Activated CD8-positive, alpha-beta T cell treated with anti-CD3 and anti-CD28 coated beads for 36 hours (primary cell): Measurements from ENCODE around the gene SPECC1L. TPM values are rescaled to one million over a fixed set of nuclear protein-coding genes. Genes with fewer than 3 reads are reported as not detected.

Experiments used
- ATAC-seq: fragments of 200-7000 bp; cut with Tn5 transposase; one replicate; pipeline ENCODE4 v1.10.0; 2021; ENCODE audit warnings: mild to moderate bottlenecking, moderate library complexity
- CTCF ChIA-PET: fragments of 350-600 bp; sonication (Branson Sonifier 250); formaldehyde crosslinking; loops from one replicate; lab custom pipeline; 2021; ENCODE audit warnings: antibody characterized with exemption; lab: Charles Lee
- POLR2A ChIA-PET: fragments of 350-600 bp; sonication (Branson Sonifier 250); formaldehyde crosslinking; loops from one replicate; lab custom pipeline; 2021; ENCODE audit warnings: antibody characterized with exemption; lab: Charles Lee
- DNase-seq: peaks from one replicate; pipeline ENCODE4 v3.0.0-alpha.2; 2020
- H3K27ac Mint-ChIP-seq: one replicate; pipeline ENCODE4 v1.8.0; 2021; ENCODE audit warnings: mild to moderate bottlenecking, mixed read lengths
- H3K27me3 Mint-ChIP-seq: one replicate; pipeline ENCODE4 v1.8.0; 2021; ENCODE audit warnings: mixed read lengths
- H3K36me3 Mint-ChIP-seq: one replicate; pipeline ENCODE4 v1.8.0; 2021; ENCODE audit warnings: low read depth, mixed read lengths
- H3K4me1 Mint-ChIP-seq: one replicate; pipeline ENCODE4 v1.8.0; 2021; ENCODE audit warnings: low read depth, mixed read lengths
- H3K4me3 Mint-ChIP-seq: one replicate; pipeline ENCODE4 v1.8.0; 2021; ENCODE audit warnings: mild to moderate bottlenecking, moderate library complexity, mixed read lengths
- H3K9me3 Mint-ChIP-seq: one replicate; pipeline ENCODE4 v1.8.0; 2021; ENCODE audit warnings: mixed read lengths
- intact Hi-C: fragments of 100-400 bp; cut with micrococcal nuclease; formaldehyde crosslinking; loops from one replicate; pipeline ENCODE4 v1.10.0; 2022
- total RNA-seq, 2 experiments: library from RNA; stranded (reverse); gene quantifications; one replicate each; pipeline ENCODE4 v1.2.3, GENCODE V29; 2021
- TF ChIP-seq, protein P1 (sequence below): fragments of 200-600 bp; IDR thresholded peaks from one replicate; pipeline ENCODE4 v1.8.0; 2022; ENCODE audit warnings: antibody characterized with exemption, mild to moderate bottlenecking

SPECC1L gene
- total RNA-seq, 2 experiments from 2014 or later, result 38.9 to 39.0 TPM

DNA sequence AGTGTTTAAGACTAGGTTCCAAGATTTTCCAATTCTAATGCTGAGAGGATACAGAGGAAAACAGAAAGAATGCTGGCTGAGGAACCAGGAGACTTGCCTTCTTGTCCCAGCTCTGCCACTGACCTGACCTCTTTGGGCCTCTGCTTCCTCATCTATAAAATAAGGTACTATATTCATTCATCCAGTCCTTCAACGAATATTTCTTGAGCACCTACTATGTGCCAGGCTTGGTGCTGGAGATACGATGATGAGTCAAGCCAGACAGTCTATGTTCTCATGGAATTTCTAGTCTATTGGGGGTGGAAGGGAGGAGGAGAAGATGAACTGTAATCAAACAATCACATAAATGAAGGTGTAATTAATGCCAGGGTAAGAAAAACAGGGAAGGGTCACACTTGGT lies 196.7 kb downstream of the SPECC1L start:
- TF ChIP-seq, protein P1, sequence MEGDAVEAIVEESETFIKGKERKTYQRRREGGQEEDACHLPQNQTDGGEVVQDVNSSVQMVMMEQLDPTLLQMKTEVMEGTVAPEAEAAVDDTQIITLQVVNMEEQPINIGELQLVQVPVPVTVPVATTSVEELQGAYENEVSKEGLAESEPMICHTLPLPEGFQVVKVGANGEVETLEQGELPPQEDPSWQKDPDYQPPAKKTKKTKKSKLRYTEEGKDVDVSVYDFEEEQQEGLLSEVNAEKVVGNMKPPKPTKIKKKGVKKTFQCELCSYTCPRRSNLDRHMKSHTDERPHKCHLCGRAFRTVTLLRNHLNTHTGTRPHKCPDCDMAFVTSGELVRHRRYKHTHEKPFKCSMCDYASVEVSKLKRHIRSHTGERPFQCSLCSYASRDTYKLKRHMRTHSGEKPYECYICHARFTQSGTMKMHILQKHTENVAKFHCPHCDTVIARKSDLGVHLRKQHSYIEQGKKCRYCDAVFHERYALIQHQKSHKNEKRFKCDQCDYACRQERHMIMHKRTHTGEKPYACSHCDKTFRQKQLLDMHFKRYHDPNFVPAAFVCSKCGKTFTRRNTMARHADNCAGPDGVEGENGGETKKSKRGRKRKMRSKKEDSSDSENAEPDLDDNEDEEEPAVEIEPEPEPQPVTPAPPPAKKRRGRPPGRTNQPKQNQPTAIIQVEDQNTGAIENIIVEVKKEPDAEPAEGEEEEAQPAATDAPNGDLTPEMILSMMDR, result no peak
- H3K36me3 Mint-ChIP-seq, result no peaks in the 10 kb centered on the region
- H3K9me3 Mint-ChIP-seq, result no peaks in the 10 kb centered on the region
- CTCF ChIA-PET, result interaction anchor here (1.0 kb wide), 1 partner anchor 43 kb away, joined by 4 read pairs; no protein-coding TSS in a partner anchor
- no peak overlapping the region for H3K27ac Mint-ChIP-seq
- H3K27me3 Mint-ChIP-seq, result no peaks in the 10 kb centered on the region
- H3K4me1 Mint-ChIP-seq, result peaks cover 14% of the 10 kb centered on the region
- no peak for ATAC-seq
- POLR2A ChIA-PET, result no interaction called here
- intact Hi-C loops, result no loop called here
- no peak overlapping the region for H3K4me3 Mint-ChIP-seq
- no peak for DNase-seq

Other genes with a start within 250 kb of the SPECC1L start
- gene SUSD2, start 89.3 kb upstream of the SPECC1L start, total RNA-seq, result under 1 TPM; 0.65 to 0.95 TPM
- gene GGT5, start 25.7 kb upstream of the SPECC1L start, total RNA-seq, result not detected
- 10 to 100 TPM; 41.4 to 42.9 TPM for gene ADORA2A, start 156.8 kb downstream of the SPECC1L start, total RNA-seq
- gene UPB1, start 224.5 kb downstream of the SPECC1L start, total RNA-seq, result under 1 TPM; 0.16 to 0.49 TPM